Suppressor macrophage treated with lipopolysaccharide for 1 hour (primary cell): Measurements from ENCODE around the gene HMOX2.
A peak's percentile ranks its signal among the peaks of the same experiment; 100 is the strongest.

ENCODE experiments used
- DNase-seq, 3 donors: peaks; one replicate each; pipeline ENCODE4 v3.0.0-alpha.2; 2020 to 2022

Gene HMOX2

DNA sequence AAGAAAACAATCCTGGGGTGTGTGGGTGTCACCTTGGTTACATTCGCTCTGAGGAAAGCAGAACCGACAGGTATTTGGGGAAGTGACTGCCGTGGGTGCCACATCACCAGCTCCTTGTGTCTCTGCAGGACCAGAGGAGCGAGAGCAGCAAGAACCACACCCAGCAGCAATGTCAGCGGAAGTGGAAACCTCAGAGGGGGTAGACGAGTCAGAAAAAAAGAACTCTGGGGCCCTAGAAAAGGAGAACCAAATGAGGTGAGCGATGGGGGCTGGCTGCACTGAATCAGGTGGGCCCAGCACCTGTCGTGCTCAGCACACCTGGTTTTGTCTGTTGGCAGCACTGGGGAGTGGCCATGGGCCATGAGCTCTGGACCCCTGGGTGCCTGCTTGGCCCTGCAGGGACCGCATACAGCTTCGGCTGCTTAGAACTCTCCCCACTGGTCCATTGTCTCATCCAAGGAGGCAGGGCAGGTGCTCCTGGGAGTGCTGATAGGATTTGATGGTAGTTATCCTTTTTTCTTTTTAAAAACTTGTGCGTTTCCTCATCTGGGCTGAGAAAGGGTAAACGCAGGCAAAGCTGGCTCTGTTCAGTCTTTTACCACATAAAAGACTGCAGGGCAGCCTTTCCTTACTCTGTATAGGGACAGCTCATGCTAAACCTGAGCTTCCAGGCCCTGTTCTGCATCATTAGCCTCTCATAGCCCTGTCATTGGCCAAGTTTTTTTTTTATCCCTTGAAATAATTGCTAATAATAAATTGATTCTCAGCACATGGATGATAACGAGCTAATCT lies 29.4 kb downstream of the HMOX2 start:
- DNase-seq, result peak; percentile 34 to 37 (median 35)

DNA sequence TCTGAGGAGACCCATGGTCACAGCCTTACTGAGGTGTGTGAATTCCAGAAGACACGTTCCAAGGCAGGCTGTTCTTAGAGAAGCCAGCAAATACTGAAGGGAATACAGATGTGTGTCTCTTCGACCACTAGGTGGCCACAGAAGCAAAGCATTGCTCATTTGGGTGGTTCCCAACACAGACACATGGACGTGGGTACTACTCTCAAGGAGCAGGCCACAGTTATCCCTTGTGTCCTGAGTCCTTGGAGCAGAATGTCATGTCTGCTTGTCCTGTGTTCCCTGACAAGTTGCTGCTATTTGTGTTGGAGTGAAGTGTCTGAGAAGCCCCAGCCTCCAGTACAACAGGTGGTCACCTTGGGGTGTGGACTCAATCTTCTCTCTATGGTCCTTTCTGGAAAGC lies 30.3 kb downstream of the HMOX2 start:
- DNase-seq, result peak; percentile 86 to 91 (median 89)

DNA sequence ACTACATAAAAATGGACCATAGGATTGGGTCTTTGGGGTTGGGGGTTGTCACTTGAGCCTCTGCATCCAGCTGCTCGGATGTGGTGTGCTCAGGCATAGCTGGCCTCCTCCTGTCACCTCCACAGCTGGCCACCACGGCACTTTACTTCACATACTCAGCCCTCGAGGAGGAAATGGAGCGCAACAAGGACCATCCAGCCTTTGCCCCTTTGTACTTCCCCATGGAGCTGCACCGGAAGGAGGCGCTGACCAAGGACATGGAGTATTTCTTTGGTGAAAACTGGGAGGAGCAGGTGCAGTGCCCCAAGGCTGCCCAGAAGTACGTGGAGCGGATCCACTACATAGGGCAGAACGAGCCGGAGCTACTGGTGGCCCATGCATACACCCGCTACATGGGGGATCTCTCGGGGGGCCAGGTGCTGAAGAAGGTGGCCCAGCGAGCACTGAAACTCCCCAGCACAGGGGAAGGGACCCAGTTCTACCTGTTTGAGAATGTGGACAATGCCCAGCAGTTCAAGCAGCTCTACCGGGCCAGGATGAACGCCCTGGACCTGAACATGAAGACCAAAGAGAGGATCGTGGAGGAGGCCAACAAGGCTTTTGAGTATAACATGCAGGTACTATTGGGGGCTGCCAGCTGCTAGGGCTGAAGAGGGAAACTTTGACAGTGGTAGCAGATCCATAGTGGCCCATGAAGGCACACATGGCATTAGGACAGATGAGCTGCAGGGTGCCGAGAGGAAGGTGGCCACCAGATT lies 31.6 kb downstream of the HMOX2 start:
- DNase-seq, result no peak

DNA sequence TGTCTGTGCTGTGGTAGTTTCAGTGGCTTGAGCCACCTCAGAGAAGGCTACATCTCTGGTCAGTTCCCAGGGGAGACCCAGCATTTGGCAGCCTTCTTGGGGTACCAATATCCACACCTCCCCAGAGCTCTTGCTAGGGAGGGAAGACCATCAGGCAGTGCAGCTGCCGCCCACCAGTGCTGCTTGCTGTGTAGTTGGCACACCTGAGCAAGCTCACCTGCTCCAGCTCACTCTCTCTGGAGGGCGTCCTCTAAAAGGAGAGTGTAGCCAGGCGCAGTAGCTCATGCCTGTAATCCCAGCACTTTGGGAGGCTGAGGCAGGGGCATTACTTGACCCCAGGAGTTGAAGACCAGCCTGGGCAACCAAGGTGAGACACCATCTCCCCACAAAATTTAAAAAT lies 32.6 kb downstream of the HMOX2 start:
- DNase-seq, result no peak

DNA sequence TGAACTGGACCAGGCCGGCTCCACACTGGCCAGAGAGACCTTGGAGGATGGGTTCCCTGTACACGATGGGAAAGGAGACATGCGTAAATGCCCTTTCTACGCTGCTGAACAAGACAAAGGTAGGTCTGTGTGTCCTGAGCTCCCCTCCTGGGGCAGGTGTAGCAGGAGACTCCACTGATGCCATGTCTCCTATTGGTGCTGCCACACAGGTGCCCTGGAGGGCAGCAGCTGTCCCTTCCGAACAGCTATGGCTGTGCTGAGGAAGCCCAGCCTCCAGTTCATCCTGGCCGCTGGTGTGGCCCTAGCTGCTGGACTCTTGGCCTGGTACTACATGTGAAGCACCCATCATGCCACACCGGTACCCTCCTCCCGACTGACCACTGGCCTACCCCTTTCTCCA lies 33.2 kb downstream of the HMOX2 start:
- no peak for DNase-seq

DNA sequence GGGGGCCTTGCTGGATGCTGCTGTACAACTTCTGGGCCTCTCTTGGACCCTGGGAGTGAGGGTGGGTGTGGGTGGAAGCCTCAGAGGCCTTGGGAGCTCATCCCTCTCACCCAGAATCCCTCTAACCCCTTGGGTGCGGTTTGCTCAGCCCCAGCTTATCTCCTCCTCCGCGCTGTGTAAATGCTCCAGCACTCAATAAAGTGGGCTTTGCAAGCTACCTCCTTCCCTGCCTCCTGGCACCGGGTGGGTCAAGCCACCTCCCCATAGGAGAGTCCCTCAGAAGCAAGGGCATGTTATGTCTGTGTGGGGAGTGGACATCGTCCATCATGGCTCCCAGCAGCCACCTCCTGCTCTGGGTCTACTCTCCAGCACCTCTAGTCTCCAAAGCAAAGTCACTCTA lies 33.9 kb downstream of the HMOX2 start:
- no peak for DNase-seq

DNA sequence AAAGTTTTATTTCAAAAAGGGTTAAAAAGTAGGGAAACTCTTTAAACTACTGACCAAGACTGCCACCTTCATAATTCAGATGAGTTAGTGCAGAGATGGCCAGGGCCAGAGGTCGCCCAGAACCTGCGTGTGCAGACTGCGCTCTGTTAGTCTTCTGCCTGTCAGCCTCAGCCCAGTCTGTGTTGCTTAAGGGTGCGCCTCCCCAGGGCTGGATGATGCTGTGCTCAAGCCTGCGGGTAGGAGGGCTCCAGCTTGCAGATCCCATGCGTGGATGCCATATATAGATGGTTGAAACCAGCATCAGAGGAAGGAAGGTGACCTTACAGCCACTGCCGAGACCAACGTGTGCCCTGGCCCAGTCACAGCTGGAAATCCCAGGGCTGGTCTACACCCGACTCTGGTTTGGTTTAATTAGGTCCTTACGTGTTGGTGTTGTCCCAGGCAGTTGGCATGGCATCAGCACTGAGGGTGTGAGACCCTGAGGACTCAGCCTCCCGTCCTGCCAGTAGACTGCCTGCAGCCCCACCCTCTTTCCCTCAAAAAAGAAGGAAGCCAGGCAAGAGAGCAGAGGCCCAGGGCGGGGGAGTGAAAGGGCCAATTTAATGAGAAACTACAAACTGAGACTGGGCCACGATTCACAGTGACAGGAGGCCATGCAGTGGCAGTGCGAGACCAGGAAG lies 34.7 kb downstream of the HMOX2 start:
- DNase-seq, result peak; percentile 52 to 72 (median 59)

DNA sequence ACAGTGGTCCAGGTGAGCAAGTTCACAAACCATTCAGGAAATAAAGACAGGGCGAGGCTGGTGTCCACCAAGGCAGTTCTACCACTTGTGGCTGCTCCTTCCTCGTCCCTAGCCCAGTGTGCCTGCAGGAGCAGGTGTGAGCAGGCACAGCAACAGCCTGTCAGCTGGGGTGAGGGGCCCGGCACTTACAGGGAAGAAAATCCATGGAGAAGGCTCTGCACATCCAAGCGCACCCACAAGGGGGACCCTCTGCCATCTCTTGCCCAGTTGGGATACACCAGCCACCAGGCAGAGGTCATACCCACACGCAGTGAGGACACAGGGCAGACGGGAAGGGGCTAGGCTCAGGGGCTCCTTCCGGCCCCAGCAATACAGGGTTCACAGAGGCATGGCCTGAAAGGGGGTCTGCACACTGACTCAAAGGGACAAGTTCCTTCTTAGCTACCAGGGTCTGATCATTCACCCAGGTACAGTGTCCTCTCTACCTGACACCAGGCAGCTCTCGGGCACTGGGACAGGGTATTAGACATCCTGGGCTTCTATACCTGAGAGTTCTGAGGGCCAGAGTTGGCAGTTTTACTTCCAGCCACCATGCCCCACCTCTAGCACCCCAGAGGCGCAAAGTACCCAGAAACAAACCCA lies 35.4 kb downstream of the HMOX2 start:
- peak; percentile 43 to 63 (median 55) for DNase-seq

DNA sequence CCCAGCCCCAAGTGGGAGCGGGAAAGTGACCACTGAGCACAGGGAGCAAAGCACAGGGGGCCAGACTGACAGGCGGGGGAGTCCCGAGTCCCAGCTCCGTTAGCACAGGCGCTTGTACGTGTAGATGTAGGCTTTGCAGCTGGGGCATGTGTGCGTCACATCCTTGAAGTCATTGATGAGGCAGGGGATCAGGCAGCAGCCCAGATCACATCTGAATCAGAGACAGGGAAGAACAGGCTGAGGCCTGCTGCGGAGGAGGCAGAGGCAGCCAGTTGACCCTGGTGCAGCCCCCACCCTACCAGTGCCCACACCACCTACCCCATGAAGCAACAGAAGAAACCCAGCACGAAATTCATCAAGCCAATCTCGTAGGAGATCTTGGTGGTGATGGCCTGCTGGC lies 36.3 kb downstream of the HMOX2 start:
- DNase-seq, result no peak

DNA sequence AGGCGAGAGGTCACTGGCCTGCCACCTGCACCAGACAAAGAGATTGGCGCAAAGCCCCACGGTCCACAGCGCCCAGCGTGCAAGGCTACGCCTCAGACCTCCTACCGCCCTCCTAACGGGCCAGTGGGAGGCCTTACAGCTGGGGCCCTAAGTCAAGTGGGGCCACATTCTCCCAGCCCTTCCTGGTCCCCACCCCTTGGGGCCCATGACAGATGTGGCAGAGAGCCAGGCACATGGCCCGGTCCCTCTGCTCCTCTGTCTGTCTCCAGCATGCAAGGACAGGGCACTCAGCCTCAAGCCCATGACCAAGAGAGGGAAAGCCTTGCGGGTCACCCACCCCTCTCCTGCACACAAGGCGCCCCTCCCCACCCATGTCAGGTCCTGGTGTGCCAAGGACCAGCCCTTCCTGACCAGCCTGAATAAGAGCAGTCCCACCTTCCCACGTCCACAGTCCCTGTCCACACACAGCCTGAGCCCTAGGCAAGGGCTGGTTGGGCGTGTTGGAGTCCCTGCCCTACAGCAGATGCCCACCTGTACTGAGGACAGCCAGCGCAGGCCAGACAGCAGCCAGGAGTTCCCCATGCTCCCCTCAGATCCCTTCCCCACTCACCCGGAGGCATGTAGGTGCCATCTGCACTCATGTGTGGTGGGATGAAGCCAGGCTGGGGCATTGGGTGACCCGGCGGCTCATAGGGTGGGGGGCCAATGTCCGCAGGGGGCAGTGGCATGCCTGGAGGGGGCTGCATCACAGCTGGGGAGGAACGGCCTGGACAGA lies 37.1 kb downstream of the HMOX2 start:
- no peak for DNase-seq

DNA sequence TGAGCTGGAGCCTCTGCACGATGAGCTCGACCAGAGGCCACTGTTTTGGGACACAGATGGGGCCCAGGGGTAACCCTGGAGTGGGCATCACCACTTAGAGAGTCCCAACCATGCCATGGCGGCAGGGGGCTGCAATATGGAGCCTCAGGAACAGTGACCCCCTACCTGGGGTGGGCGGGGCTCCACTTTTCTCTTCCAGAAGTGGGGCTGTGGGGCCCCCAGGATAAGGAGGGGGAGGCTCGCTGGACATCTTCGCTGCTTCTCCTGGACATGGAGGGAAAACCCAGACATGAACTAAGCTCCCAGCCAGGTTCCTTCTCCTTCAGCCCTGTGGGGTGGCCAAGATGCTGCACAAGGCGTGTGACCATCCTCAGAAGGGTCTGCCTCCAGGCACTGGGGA lies 37.7 kb downstream of the HMOX2 start:
- no peak for DNase-seq

DNA sequence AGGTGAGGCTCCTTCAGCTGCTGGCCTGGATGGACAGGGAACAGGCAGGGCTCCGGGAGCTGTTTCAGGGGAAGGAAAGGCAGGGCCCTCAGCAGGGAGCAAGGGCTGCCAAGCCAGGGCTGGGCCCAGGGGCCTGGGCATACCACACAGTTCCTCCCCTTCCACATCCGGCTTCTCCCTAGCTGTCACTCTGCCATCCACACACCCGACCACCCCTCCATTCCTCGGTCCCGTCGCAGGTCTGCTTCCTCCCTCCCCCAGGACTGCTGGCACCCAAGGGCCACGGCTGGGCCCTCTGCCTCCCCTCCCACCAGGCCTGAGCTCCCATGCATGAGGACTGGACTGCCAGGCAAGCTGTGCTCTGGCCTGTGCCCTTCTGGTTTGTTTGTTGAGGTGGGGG lies 38.4 kb downstream of the HMOX2 start:
- no peak for DNase-seq

DNA sequence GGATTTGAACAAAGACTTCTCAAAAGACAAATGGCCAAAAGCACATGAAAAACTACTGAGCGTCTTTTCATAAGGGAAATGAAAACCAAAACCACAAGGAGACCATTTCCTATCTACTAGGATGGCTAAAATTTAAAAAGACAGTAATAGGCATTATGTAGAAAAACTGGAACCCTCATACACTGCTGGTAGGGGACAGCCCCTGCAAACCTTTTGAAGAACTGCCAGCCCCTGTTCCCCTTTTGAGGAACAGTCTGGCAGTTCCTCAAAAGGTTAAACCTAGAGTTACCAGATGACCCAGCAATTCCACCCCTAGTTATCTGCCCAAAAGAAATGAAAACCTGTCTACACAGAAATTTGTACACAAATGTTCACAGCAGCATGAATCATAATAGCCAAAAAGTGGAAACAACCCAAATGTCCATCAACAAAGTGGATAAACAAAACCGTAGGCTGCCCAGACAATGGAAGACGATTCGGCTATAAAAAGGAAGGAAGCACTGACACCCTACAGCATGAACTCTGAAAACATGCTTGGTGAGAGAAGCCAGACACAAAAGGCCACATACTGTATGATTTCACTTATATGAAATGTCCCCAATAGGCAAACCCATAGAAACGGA lies 39.5 kb downstream of the HMOX2 start:
- peak; percentile 85 to 93 (median 89) for DNase-seq

DNA sequence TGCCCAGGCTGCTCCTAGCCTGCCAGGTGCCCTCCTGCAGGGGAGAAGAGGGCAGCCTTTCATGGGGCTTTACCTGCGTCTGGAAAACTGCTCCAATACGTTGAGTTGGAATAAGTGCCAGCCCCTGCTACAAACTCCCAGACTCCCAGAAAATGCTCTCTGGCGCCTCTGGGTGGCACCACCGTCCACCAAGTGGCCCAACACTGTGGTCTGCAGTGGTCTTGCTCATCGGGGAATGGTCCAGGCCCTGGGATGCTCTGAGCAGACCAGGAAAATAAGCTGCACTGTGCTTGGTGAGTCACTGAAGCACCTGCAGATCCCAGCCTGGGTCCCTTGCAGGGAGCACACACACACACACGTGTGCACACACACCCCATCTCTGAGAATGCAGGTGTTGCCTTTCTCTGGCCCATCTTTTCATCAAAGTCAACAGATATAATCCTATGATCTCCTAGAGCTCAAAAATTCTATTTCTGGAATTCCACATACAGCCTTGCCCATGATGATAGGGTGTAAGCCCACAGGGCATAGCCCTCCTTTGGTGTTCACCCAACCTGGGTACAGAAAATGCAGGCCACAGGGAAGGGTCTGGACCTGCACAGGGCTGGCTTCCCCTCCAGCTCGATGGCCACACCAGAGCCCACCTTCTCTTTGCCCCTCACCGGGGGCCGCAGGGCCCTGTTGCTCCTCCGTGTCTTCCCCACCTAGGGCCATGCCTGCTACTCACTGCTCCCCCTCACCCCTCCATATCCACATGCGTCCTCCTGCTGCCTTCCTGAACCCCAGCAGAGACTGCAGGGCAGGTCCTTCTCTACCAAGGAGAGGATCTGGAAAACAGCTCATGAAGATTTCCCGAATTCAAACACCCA lies 41.8 kb downstream of the HMOX2 start:
- DNase-seq, result peak in 2 of 3 donors; percentile 40 to 45

DNA sequence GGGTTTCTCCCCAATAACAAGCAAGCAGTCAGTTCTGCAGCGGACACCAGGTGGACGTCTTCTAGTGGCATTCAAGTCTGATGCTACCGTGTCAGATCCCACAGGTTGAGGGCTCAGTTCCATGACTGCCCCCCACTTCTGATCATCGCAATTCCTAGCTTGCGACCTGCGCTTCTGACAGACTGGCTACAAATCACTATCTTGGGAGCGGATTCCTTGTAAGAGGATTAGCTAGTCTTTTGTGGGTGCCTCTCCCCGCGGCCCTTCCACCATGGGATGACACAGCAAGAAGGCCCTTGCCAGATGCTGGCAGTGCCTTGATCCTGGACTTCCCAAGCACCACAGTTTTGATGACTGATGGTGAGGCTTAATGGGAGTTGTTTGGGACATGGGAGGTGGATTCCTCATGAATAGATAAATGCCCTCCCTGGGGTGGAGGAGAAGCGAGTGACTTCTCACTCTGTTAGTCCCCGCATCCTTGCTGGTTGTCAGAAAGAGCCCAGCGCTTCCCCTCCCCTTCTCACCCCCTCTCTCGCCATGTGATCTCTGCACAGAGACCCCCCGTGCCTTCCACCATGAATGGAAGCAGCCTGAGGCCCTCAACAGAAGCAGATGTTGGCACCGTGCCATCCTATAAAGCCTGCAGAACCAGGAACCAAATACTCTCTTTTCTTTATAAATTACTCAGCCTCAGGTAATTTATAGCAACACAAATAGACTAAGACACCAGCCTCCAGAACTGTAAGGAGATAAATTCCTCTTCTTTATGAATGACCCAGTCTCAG lies 43.3 kb downstream of the HMOX2 start:
- DNase-seq, result no peak

DNA sequence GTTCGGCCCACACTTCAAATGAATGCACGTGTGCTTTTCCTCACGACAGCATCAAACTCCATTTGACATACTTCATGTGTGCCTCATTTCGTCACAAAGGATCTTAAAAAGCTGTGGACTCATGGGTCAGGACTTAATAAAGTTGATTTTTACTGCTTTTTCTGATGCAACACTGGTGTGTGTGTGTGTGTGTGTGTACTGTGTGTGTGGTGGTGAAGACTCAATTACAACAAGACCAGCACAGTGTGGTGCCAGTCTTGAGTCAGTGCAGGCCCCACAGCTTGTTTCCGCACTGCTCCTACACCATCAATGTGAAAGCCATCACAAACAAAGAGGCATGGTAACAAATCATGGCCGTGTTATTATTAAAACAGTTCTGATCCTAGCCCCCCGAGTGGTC lies 44.7 kb downstream of the HMOX2 start:
- DNase-seq, result no peak

DNA sequence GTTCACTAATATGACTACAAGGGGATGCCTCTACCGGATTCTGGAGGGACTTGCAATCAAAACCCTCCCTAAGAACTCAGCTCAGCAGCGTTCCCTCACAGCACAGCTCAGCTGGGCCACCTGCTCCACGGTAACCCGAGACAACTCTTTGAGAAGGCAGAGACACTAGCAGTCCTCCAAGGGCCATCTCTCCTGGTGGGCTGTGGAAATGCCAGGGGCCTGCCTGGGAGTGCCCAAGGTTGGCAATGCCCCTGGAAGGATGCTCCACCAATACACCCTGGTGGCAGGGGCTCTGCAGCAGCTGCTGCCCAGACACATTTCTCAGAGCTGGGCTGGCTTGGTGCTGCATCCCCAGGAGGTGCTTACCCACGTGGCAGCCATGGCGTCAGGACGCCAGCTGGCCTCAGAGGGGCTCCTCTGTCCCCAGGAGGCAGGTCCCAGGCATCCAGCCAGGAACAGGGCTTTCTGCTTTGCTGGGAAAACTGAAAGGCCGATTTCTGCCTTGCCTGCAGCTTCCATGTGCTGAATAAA lies 45.9 kb downstream of the HMOX2 start:
- DNase-seq, result no peak

DNA sequence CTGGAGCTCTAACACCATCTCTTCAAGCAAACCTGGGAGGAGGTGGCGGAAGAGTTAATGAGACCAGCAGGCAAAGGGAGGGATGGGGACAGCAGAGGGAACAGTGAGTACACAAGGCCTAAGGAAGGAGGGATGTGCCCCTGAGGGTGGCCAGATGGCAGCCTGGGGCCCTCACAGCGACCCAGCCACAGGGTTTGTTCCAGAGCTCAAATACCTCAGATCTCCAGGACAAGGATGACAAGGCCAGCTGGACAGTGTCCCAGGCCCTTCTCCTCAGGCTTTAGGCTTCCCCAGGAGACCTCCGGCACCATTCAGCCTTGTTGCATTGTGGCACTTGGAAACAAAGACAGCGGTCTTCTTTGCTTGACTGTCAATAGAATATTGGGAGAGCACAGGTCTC lies 47.5 kb downstream of the HMOX2 start:
- no peak for DNase-seq

DNA sequence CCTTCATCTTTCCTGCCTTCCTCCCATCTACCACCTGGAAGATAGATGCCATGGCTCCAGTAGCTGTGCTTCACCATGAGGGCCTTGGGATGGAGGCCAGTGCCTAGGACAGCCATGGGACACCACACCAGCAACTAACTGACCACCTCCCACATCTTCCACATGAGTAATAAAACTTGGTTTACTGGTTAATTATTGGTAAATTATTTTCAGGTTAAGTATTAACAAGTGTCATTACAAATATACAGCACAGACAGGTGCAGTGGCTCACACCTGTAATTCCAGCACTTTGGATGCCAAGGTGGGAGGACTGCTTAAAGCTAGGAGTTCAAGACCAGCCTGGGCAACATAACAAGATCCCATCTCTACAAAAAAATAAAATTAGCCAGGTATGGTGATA lies 48.4 kb downstream of the HMOX2 start:
- DNase-seq, result no peak

DNA sequence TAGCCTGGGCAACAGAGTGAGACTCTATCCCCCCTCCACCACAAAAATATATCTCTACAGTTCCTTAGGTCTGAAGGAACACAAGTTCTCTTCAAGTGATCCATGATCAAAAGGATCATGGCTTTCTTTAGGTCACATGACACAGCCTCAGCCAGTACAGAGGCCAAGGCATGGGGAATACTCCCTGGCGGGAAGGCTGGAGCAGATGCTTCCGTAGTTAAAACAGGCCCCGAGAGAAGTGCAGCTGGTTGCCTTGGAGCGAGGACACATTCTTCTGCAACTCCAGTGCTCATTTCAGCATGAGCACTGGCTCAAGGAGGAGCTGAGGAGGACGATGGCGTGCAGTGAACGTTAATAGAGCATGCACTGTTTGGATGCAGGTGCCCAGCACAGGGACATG lies 48.9 kb downstream of the HMOX2 start:
- no peak for DNase-seq
